SIG-M5 (cell line): ENCODE results near the gene TUBGCP2.
"Not testable (repeated sequence)": the region's sequence is repeated elsewhere in the genome, so short reads cannot be mapped to it uniquely, and the experiment has no call there.

Experiments
- DNase-seq: peaks from one replicate; lab custom pipeline; 2025; lab: John Stamatoyannopoulos, UW

The TUBGCP2 gene

DNA sequence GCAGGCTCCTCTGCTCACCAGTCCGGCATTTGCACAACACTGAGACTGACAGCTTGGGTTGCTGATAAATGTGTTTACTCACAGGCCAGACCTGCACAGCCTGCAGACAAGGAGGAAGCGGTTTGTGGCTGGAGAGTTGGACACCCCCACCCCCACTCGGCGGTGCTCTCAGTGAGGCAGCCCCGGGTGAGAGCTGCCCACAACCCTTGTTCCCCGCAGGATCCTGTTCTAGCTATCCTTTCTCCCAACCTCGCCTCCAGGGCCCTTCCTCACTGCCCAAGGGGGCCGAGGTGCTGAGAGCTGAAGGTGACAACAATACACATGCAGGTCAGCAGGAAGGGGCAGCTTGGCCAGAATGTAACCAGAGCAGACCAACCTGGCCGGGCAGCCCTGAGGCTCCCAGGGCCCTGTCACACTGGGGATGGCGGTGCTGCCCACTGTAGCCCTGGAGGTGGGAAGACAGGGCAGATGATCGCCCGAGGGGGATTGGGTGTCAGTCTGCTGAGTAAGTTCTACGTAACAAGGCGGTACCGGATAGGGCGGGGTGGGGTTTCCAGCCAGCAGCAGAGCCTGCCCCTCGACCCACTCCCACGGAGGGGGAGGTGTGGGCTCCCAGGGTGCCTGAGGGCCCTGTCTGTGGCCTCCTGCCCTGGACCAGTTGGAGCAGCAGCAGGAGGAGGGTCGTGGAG, 30.0 kb downstream of the TUBGCP2 start:
- DNase-seq = no peak

DNA sequence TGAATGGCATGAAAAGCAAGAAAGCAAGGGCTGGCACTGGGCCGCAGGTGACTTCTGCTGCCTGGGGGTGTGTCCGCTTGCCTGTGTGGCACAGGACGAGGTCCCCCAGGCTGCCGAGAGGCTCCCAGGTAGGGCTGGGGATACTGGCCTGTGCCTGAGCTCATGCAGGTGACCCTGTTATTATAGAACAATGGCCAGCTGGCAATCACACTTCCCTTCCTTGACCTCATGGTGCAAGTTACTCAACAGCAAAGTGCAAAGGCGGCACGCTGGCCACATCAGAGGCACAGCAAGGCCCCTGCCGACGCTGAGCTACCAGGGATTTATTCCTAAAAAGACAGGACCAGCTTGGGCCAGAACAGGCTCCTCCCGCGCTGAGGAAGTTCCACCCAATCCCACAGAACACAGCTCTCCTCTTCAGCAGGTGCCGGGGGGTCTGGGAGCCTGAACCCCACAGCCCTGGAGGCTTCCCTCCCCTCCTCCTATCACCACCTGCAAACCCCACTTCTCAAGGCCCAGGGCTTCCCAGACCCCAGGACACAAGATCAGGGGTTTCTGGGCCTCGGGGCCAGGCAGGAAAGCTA, 30.6 kb downstream of the TUBGCP2 start:
- DNase-seq = no peak

DNA sequence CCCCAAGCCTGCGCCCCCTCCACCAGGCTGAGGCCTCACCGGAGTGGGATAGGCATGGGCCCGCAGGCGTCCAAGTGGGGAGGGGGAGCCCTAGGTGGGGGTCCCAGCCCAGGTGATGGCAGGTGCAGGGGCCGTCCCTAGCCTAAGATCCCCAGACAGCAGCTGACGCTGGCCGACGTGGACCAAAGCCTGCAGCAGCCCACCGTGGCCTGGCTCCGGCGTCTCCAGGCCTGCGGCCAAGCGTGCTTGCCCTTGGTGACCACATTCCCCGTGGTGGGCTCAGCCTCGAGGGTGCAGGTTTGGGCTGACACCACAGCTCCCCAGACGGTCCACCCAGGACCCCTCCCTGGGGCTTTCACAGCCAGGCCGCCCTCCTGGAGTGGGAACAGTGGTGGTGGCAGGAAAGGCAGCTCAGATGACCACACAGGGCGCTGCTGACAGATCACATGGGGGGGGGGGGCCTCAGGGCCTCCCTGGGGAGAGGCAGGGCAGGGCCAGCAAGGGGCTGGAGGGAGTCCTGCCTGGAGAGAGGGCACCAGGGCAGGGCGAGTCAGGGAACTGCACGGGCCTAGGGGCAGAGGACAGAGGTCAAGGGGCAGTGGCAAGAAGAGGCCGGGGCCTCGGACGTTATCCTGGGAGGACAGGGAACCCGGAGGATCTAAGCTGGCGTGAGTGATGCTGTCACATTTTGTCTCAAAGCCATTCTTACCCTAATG, 31.2 kb downstream of the TUBGCP2 start:
- no peak for DNase-seq

DNA sequence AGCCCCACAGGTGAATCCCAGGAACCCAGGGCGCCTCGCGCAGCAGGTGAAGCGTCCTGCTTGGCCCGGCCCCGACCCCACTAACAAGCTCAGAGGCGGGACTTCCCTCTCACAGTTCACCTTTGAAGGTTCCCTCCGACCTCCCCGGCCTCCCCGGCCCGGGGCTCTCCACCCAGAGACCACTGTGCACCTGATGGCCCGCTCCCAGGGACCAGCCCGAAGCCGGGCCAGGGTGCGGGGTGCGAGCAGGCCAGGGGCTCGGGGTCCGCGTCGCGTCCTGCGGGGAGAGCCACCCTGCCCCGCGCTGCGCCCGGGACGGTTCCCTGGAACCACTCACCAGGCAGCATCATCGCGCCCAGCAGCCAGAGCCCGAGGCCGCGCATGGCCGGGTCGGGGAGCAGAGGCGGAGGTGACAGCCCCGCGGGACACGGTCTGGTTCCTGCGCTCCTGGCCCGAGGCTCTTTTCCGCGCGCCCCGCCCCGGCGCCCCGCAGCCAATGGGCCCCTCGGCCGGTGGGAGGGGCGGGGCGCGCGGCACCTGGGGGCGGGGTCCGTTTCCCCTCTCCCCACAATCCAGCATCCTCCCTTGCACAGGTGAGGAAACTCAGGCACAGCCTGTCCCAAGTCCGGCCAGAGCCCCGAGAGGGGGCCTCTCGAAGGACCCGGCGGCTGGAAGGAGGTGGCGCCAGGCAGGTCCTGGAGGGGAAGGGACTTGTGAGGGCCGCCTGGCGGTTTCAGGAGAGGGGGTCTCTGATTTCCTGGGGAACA, 32.1 kb downstream of the TUBGCP2 start, which contains the start of gene ADAM8:
Gene ADAM8, minus strand, starts transcription at position 434 of the 767 bp plus-strand sequence. Its CDS starts 51 bp downstream, at position 383.
- DNase-seq = no peak

DNA sequence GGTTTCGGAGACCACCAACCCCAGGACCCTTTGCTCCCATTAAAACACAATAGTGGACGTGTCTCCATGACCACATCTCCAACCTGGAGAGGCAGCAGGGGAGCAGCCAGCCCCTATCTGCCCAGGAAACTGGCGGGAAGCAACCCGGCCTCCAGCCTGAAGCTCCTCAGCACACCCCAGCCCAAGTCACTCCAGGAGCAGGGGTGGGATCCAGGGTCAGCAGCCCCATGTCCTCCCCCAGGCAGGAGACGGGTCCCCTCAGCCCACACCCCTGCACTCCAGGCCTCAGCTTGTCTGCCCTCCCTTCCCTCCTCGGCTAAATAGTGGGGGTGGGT, 32.6 kb downstream of the TUBGCP2 start:
- no peak for DNase-seq

DNA sequence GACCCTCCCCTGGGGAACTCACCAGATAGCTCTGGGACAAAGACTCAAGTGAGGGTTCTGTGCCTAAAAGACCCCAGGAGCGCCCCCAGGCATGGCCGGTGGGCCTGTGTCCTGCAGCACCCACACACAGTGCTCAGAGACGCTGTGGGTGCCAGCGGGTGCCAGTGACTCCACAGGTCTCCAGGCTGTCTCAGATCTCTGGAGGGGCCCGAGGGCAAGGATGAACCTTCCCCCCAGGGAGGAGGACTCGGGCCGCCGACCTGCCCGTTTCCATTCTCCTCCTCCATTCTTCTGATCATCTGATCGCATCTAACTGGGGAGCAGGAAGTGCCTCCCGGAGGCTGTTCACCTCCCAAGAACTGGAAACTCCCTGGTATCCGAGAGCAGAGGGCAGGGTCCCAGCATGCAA, 33.0 kb downstream of the TUBGCP2 start:
- no peak for DNase-seq

DNA sequence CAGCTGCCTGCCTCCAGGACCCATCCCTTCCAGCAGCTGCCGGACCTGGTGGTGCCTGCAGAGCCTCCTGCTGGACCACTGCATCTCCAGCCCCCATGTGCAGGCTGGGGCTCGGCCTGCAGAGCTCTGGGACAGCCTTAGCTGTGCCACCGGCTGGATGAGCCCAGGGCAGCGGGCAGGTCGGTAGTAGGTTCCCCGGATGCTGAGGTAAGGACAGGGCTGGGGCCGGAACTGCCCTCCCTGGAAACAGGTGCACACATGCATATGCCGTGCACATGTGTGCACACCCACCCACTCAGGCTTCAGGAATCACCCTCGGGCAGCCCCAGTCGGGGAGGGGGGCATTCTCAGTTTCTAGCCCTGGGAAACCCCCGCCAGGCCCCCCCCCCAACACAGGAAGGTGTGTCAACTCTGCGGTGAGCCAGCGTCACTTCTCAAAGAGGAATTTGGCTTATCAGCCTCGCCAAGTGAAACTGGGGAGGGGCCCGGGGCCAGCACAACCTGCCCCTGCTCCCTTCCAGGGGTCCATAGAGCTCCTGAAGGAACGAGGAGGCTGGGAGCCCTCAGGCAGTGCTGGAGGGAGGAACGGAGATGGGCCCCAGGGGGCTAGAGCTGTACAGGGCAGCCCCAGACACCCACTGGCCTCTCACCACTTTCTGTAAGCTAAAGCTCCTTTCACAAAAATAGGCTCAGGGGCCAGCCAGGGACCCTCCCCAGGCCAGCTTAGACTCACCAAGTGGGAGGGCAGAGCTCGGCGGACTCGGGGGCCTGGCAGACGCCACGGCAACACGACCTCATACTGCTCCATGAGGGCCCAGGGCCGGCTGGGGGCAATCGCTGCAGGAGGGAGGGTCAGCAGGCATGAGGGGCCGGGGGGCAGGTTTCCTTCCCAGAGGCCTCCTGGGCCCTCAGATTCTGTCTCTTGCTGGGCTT, 33.7 kb downstream of the TUBGCP2 start:
- DNase-seq = no peak

DNA sequence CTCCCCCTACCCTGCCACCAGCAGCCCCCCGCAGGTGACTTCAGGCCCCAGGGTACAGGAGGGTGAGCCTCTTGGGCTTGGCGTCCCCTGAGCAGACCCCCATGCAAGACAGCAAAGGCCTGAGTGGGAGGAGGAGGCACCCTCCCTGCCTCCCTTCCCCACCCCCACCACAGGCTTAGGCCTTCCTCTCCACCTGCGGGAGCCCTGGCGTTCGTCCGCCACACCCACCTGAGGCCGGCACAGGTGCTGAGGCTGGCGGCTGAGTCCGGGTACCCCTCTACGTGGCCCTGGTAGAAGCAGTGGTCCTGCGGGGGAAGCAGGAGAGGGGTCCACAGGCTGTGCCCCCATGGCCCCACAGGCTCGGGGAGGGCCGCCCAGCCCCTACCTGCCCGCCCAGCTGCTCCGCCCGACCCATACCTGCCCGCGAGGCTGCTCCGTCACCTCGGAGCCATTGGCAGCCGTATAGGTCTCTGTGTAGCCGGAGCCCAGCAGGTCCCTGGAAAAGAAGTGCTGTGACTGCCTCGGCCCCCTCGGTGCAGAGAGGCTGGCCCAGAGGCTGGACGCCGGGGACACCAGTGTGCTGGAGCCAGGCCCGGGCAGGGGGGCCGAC, 35.0 kb downstream of the TUBGCP2 start:
- no peak for DNase-seq

DNA sequence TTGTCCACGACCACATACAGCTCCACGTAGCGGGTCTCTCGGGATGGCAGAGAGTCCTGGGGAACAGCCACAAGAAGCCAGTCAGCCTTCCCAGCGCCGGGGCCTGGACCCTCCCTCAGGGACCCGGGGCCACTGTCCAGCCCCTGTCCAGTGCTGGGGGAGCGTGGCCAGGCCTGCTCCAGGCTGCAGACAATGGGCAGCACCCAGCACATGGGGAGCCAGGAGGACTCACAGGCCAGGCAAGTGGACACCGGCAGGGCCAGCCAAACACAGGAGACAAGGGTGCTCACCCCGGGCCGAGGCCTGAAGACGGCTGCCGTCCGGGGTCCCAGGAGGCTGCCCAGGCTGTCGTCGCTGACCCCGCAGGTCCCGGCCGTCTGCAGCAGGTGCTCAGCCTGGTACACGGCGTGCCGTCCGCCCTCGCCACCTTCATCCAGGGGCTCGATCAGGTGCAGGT, 35.7 kb downstream of the TUBGCP2 start:
- no peak for DNase-seq

DNA sequence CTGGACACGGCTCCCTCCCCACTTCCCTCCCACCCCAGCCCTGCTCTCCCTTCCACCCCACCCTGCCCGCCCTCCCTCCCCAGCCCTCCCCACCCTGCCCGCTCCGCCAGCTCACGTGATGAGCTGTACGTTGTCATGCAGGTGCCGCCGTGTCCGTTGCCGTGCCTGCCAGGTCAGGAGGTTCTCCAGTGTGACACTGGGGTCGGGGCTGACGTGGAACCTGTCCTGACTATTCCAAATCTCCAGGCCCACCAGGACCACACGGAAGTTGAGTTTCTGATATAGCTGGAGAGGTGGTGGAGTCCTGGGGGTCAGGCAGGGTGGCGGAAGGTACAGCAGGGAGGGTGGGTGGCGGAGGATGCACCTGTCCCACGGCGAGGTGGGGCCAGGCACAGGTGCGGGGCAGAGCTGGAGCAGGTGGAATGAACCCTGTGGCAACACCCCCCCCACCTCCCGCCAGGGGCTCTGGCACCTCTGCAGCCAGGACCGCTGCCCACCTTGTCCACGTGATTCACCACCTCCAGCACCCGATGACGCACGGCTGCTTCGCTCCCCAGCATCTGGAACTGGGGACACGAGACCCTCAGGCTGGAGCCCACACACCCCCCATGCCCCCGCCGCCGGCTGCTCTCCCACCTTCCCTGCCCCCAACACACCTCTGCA, 36.2 kb downstream of the TUBGCP2 start:
- DNase-seq = no peak

DNA sequence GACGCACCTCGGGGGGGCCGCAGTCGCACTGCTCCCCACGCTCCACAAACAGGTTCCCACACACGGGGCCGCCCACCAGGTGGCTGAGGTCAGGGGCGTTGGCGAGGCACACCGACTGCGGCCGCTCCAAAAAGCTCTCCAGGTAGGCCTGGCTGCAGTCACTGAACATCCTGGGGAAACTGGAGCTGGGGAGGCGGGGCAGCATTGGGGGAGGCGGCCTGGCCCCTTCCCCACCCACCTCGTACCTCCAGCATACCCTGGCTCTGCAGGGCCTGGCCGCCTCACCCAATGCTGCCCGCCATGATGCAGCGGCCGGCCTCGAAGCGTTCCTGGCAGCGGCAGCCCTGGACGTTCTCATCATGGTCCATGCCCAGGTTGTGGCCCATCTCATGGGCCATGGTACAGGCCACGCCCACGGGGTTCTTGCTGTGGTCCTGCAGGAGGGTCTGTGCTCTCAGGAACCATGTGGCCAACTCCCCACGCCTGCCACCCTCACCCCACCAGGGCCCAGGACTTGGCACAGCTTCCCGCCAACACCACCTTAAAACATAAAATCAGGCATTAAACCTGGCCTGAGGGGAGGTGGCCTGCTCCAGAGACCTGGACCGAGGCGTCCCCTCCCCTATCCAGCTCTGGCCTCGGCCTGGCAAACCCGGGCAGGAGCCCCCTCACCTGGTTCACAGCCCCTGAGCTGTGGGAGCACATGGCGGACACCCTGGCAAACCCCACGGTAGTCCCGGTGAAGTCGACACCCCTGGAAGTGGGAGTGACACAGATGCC, 37.0 kb downstream of the TUBGCP2 start:
- no peak for DNase-seq

DNA sequence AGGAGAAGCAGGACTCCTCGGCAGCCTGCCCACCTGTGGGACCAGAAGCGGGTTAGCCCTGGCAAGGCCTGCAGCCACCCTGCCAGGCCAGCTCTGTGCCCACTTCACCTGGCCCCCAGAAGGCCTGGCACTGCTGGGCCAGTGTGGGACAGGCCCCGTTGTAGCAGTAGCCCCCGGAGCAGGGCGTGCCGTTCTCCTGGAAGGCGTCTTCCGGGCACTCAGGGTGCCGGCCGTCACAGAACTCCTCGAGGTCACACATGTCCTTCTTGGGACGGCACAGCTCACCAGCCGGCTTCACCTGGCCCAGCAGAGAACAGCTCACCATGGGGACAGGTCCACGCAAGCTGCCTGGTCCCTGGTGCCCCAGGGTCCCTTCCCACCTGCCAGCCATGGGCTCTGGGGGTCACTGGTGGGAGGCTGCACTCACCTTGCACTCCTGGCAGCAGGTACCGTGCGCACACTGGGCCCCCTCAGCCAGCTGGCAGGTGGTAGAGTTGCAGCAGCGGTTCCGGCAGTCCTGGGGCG, 37.8 kb downstream of the TUBGCP2 start:
- DNase-seq = no peak

DNA sequence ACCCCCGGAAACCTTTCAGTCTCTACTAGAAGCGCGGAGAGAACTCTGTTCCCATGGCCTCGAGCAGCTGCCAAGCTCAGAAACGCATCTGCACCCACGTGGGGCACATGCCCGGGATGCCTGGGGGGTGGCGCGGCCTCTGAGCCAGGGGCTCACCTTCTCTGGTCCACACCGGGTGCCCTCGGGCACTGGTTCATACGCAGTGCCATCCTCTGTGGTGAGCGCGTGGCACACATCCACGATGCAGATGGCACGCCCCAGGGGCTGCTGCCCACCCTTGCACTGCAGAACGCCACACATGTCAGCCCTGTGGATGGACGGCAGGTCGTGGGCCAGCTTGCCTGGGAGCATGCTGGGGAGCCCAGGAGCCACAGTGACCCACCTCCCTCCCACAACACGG, 38.5 kb downstream of the TUBGCP2 start:
- no peak for DNase-seq

DNA sequence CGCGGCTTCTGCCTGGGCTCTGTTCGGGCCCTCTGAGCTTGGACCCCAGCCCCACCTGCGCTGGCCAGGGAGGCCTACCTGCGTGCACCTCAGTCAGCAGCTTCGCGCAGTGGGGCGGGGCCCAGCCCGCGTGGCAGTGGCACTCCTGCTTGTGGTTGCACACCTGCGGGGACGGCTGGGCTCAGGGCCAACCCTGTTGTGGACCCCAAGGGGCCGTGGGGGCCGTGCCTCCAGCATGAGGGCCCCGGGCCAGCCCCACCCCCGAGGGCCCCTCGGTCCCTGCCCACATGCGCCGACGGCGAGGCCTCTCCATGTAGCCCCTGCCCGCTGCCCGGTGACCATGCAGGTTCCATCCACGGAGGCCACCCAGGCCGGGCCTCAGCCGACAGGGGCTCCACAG, 39.3 kb downstream of the TUBGCP2 start:
- no peak for DNase-seq

DNA sequence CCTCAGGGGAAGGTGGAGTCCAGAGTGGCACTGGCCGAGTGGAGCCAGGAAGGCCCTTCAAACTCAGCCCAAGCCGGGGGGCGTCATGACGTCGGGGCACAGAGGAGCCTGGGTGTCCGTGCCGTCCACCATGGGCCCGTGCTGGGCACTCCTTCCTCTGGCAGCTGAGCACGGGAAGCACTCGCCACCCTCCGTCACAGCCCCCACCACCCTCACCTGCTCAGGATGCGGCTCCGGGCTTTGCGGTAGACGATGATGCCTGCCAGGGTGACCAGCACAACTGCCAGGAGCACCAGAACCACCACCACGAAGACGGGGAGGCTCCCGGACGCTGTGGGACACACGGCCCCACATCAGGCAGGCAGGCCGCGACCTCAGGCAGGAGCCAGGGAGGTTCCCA, 40.1 kb downstream of the TUBGCP2 start:
- DNase-seq = no peak

DNA sequence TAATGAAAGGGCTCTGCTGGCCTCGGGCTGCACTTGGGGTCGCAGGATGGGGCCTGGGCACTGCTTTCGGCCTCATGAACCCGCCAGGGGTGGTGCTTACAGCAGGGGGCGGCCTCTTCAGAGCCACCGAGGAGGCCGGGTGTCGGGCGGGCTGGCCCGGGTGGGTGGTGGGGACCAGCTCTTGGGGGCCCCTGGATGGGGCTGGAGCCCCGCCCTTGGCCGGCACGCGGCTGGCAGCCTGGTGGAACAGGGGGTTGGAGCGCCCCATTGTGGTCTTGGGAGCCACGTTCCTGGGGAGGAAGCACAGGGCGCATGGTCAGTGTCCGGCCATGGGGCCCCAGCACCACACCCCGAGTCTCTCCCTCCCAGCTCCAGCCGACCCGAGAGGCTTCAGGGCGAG, 40.8 kb downstream of the TUBGCP2 start:
- DNase-seq = no peak

DNA sequence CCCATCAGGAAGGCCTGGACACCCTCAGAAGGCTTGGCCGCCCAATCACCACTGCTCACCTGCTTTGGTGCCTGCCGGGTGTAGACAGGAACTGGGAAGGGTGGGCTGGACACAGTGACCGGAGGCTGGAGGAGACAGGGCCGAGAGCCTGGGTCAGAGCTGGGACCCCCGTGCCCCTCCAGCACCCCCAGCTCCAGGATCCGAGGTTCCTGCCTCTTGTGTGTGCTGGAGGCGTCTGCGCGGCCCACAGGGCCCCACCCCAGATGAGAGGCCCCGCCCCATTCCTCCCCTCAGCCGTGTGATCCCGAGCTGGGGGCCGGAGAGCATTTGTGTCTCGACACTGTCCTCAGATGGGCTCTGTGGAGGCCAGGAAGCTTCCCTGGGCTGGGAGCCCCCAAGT, 41.4 kb downstream of the TUBGCP2 start:
- no peak for DNase-seq

DNA sequence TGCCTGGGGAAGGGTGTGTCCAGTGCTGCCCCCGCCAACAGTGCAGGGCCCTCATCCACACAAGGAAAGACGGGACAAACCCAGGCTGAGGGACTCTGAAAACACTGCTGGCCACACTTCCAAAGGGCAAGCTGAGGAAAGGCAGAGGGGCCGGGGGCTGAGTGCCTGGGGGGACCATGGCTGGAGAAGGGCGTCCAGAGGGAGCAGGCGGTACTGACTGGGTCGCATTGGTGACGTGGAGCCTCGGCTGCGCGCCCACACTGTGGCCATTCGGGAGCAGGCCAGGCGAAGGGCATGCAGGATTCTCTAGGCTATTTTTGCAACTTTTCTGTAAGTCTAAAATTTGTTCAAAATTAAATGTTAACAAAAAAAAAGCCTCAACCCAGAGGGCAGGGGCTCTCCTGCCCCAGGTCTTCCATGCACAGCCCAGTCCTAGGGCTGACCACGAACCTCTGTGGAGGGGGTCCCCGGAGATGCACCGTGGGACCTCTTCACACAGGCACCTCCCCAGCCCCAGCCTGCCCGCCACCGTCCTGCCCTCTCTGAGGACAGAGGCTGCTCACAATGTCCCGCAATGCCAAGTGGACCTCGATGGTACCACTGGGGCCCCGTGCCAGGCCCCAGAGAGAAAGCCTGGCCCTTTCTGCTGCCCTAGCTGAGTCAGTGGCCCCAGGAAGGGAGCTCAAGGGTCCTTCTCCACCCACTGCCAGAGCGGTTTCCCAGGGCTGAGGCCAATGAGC, 42.4 kb downstream of the TUBGCP2 start:
- DNase-seq = no peak

DNA sequence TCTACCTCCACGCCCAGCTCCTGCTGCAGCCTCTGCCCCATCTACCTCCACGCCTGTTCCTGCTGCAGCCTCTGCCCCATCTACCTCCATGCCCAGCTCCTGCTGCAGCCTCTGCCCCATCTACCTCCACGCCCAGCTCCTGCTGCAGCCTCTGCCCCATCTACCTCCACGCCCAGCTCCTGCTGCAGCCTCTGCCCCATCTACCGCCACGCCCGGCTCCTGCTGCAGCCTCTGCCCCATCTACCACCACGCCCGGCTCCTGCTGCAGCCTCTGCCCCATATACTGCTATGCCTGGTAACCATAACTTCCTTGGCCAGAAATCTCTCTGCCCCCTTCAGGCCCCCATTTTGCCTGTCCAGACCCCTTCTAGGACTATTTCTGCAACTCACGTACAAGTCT, 43.6 kb downstream of the TUBGCP2 start:
- DNase-seq = not testable (repeated sequence)
